H1 (cell line): ENCODE measurements around the gene ABCC4. TPM values are rescaled to one million over a fixed set of nuclear protein-coding genes. Genes with fewer than 3 reads are reported as not detected.

Experiments used
- CTCF ChIA-PET: fragments of 300-600 bp; sonication (Branson Sonifier 250); formaldehyde crosslinking; loops from one replicate; lab custom pipeline; 2021; ENCODE audit not compliant: partially characterized antibody; lab: Charles Lee
- POLR2A ChIA-PET: fragments of 300-600 bp; sonication (Branson Sonifier 250); formaldehyde crosslinking; loops from one replicate; lab custom pipeline; 2021; ENCODE audit warnings: inconsistent platforms; ENCODE audit not compliant: partially characterized antibody; lab: Charles Lee
- DNase-seq, 2 experiments: peaks; one replicate each; pipeline versions ENCODE4 v3.0.0 to v3.0.0-alpha.2; 2010 to 2022; ENCODE audit warnings: low spot score in 2 of 2, low read depth in 1 of 2, mixed read lengths in 1 of 2
- FAIRE-seq: peaks from 2 replicates; lab custom pipeline; 2011; peaks lifted over from hg19 to GRCh38; lab: Jason Lieb, UNC
- H2AFZ ChIP-seq: 2 replicates; pipeline ENCODE4 v1.8.1; 2012; ENCODE audit warnings: low read length, inconsistent platforms
- H2AK5ac ChIP-seq: 2 replicates; pipeline ENCODE4 v1.6.1; 2013; ENCODE audit warnings: low read depth, low read length
- H2BK120ac ChIP-seq: replicated peaks from 2 replicates; pipeline ENCODE3; 2013; ENCODE audit warnings: low read depth, low read length, inconsistent platforms
- H2BK12ac ChIP-seq: 2 replicates; pipeline ENCODE4 v1.6.1; 2013; ENCODE audit warnings: low read depth, low read length
- H2BK15ac ChIP-seq: 2 replicates; pipeline ENCODE4 v1.6.1; 2013; ENCODE audit warnings: low read length
- H2BK20ac ChIP-seq: 2 replicates; pipeline ENCODE4 v1.6.1; 2013; ENCODE audit warnings: low read length
- H2BK5ac ChIP-seq: 2 replicates; pipeline ENCODE4 v1.6.1; 2013; ENCODE audit warnings: low read depth, low read length
- H3K14ac ChIP-seq: 2 replicates; pipeline ENCODE4 v1.6.1; 2013; ENCODE audit warnings: inconsistent platforms; ENCODE audit not compliant: insufficient read length
- H3K18ac ChIP-seq: 2 replicates; pipeline ENCODE4 v1.6.1; 2013; ENCODE audit warnings: low read length; ENCODE audit errors: extremely low read depth
- H3K23ac ChIP-seq: 2 replicates; pipeline ENCODE4 v1.6.1; 2013; ENCODE audit warnings: inconsistent platforms; ENCODE audit not compliant: insufficient read length
- H3K23me2 ChIP-seq: 2 replicates; pipeline ENCODE4 v1.6.1; 2013; ENCODE audit warnings: low read depth, low read length
- H3K27ac ChIP-seq: 2 replicates; pipeline ENCODE4 v1.6.1; 2011; ENCODE audit warnings: low read depth, low read length, inconsistent platforms
- H3K27me3 ChIP-seq, 4 experiments: replicated peaks in 1 of 4; 1 replicate in 1 of 4; 2 replicates in 3 of 4; pipeline versions ENCODE4 v1.6.1 to v1.8.1; 2011 to 2013; ENCODE audit warnings: low read length in 3 of 4, mild to moderate bottlenecking in 3 of 4, inconsistent platforms in 2 of 4, mixed read lengths in 2 of 4, moderate library complexity in 1 of 4; ENCODE audit not compliant: control insufficient read depth in 3 of 4, insufficient read depth in 3 of 4; ENCODE audit errors: extremely low read depth in 1 of 4
- H3K36me3 ChIP-seq, 4 experiments: 2 replicates each; pipeline versions ENCODE4 v1.6.1 to v1.8.1; 2011 to 2013; ENCODE audit warnings: mild to moderate bottlenecking in 4 of 4, low read length in 3 of 4, moderate library complexity in 2 of 4, control low read depth in 1 of 4, inconsistent platforms in 1 of 4; ENCODE audit not compliant: insufficient read depth in 4 of 4, control insufficient read depth in 2 of 4
- H3K4ac ChIP-seq: replicated peaks from 2 replicates; pipeline ENCODE3; 2013; ENCODE audit warnings: low read length, low read depth, mixed read lengths, inconsistent platforms; ENCODE audit not compliant: insufficient read length
- H3K4me1 ChIP-seq, 4 experiments: replicated peaks in 1 of 4; 1 replicate in 1 of 4; 2 replicates in 3 of 4; pipeline versions ENCODE4 v1.6.1 to v1.8.1; 2011 to 2013; ENCODE audit warnings: low read length in 3 of 4, inconsistent platforms in 2 of 4, mixed read lengths in 1 of 4; ENCODE audit not compliant: insufficient read depth in 4 of 4, control insufficient read depth in 3 of 4
- H3K4me2 ChIP-seq, 2 experiments: 2 replicates each; pipeline versions ENCODE4 v1.6.1 to v1.8.1; 2011 to 2013; ENCODE audit warnings: low read depth in 2 of 2, low read length in 2 of 2, control low read depth in 1 of 2, inconsistent platforms in 1 of 2, mild to moderate bottlenecking in 1 of 2; ENCODE audit not compliant: insufficient read depth in 1 of 2
- H3K4me3 ChIP-seq, 4 experiments: fragments of 200-600, 300-600 bp in 1 of 4; sonication (generic), shearing (Covaris generic), sonication (Bioruptor Twin) in 1 of 4; 2 replicates each; pipeline versions ENCODE4 v1.5.1 to v1.8.1; 2011 to 2016; ENCODE audit warnings: low read length in 4 of 4, low read depth in 3 of 4, control low read depth in 2 of 4, inconsistent platforms in 2 of 4, mild to moderate bottlenecking in 2 of 4, mixed read lengths in 1 of 4, moderate library complexity in 1 of 4; ENCODE audit not compliant: insufficient read depth in 2 of 4; ENCODE audit errors: extremely low read depth in 1 of 4
- H3K56ac ChIP-seq: replicated peaks from 2 replicates; pipeline ENCODE3; 2013; ENCODE audit warnings: low read depth, mild to moderate bottlenecking, mixed read lengths, low read length, inconsistent platforms; ENCODE audit not compliant: insufficient read length
- H3K79me1 ChIP-seq: 2 replicates; pipeline ENCODE4 v1.6.1; 2013; ENCODE audit warnings: low read depth, low read length, control low read depth
- H3K79me2 ChIP-seq, 2 experiments: 2 replicates each; pipeline versions ENCODE4 v1.6.1 to v1.8.1; 2012 to 2013; ENCODE audit warnings: low read length in 2 of 2, mild to moderate bottlenecking in 2 of 2, inconsistent platforms in 1 of 2; ENCODE audit not compliant: insufficient read depth in 2 of 2, control insufficient read depth in 1 of 2
- H3K9ac ChIP-seq, 4 experiments: replicated peaks in 1 of 4; 1 replicate in 1 of 4; 2 replicates in 3 of 4; pipeline versions ENCODE4 v1.6.1 to v1.8.1; 2011 to 2013; ENCODE audit warnings: low read depth in 3 of 4, low read length in 3 of 4, control low read depth in 2 of 4, mild to moderate bottlenecking in 2 of 4, moderate library complexity in 2 of 4, inconsistent platforms in 1 of 4; ENCODE audit errors: extremely low read depth in 1 of 4
- H3K9me3 ChIP-seq, 2 experiments: 2 replicates each; pipeline versions ENCODE4 v1.6.1 to v1.8.1; 2012 to 2013; ENCODE audit warnings: mild to moderate bottlenecking in 2 of 2, moderate library complexity in 2 of 2, control low read depth in 1 of 2, inconsistent platforms in 1 of 2, low read depth in 1 of 2, low read length in 1 of 2, mixed read lengths in 1 of 2; ENCODE audit not compliant: insufficient read depth in 2 of 2
- H4K20me1 ChIP-seq, 2 experiments: replicated peaks in 1 of 2; 2 replicates each; pipeline versions ENCODE3 to v1.8.1; 2011 to 2013; ENCODE audit warnings: inconsistent platforms in 2 of 2, low read length in 2 of 2, mild to moderate bottlenecking in 1 of 2; ENCODE audit not compliant: insufficient read depth in 2 of 2, control insufficient read depth in 1 of 2
- H4K5ac ChIP-seq: 2 replicates; pipeline ENCODE4 v1.6.1; 2013; ENCODE audit warnings: low read length, low read depth, mixed read lengths, inconsistent platforms; ENCODE audit not compliant: insufficient read length
- H4K8ac ChIP-seq: 2 replicates; pipeline ENCODE4 v1.8.0; 2013; ENCODE audit warnings: mild to moderate bottlenecking, moderate library complexity, low read length, inconsistent platforms; ENCODE audit not compliant: insufficient read depth; ENCODE audit errors: extremely low read depth
- H4K91ac ChIP-seq: replicated peaks from 2 replicates; pipeline ENCODE3; 2013; ENCODE audit warnings: low read length, mixed read lengths, inconsistent platforms; ENCODE audit not compliant: insufficient read length
- CEBPB ChIP-seq: IDR thresholded peaks from 2 replicates; pipeline ENCODE4 v1.6.1; 2012; ENCODE audit warnings: low read depth, low read length
- EGR1 ChIP-seq: IDR thresholded peaks from 2 replicates; pipeline ENCODE4 v1.6.1; 2011; ENCODE audit warnings: low read depth, low read length, borderline replicate concordance
- FOSL1 ChIP-seq: IDR thresholded peaks from 2 replicates; pipeline ENCODE4 v1.6.1; 2011; ENCODE audit warnings: mild to moderate bottlenecking, low read depth, low read length, moderate library complexity; ENCODE audit not compliant: insufficient read depth
- GTF2F1 ChIP-seq: IDR thresholded peaks from 2 replicates; pipeline ENCODE4 v1.6.1; 2012; ENCODE audit warnings: low read depth, low read length, improper control_type of control experiment, borderline replicate concordance
- HDAC2 ChIP-seq, 2 experiments: fragments of 300-600 bp in 1 of 2; sonication (generic) in 1 of 2; IDR thresholded peaks; 2 replicates each; pipeline ENCODE4 v1.6.1; 2011 to 2012; ENCODE audit warnings: low read depth in 2 of 2, low read length in 2 of 2, mild to moderate bottlenecking in 2 of 2, moderate library complexity in 2 of 2, borderline replicate concordance in 1 of 2, inconsistent platforms in 1 of 2
- KDM1A ChIP-seq: fragments of 200-600, 300-600 bp; sonication (generic); IDR thresholded peaks from 2 replicates; pipeline ENCODE4 v1.7.1; 2016; ENCODE audit warnings: mild to moderate bottlenecking, low read length, borderline replicate concordance
- KDM4A ChIP-seq: IDR thresholded peaks from one replicate; pipeline ENCODE4 v1.7.1; 2012; ENCODE audit warnings: low read depth, mild to moderate bottlenecking, moderate library complexity, low read length, inconsistent platforms; ENCODE audit not compliant: severe bottlenecking
- SP2 ChIP-seq: IDR thresholded peaks from 2 replicates; pipeline ENCODE4 v1.6.1; 2012; ENCODE audit warnings: mild to moderate bottlenecking, low read length, inconsistent platforms
- WGBS, 2 experiments: shearing (Covaris generic) in 1 of 2; methylation state at CpG; one replicate each; pipeline versions ENCODE4 v1.1.6 to v1.1.7; 2013 to 2015; ENCODE audit warnings: low lambda C conversion rate in 2 of 2, mixed read lengths in 2 of 2, inconsistent platforms in 1 of 2, low coverage in 1 of 2, missing lambda C conversion rate in 1 of 2; ENCODE audit not compliant: insufficient replicate concordance in 2 of 2, insufficient coverage in 1 of 2, insufficient read length in 1 of 2; ENCODE audit errors: extremely low coverage in 1 of 2, missing lambda C conversion rate in 1 of 2; 5-methylcytosine and 5-hydroxymethylcytosine counted together
- polyA plus RNA-seq, 7 experiments: library from polyadenylated mRNA; depleted of rRNA in 3 of 7; stranded (reverse) in 5 of 7; unstranded in 2 of 7; fragments of >200 nt in 5 of 7; fragments of 200-250 nt in 2 of 7; gene quantifications; 1 replicate in 5 of 7; 2 replicates in 1 of 7; 4 replicates in 1 of 7; pipeline versions ENCODE4 v1.2.1 to v1.2.3, GENCODE V29; 2011 to 2013; ENCODE audit warnings: missing spikeins in 2 of 7, mixed read lengths in 2 of 7
- total RNA-seq: library from RNA; stranded (reverse); fragmentation: NEBNext Ultra II Directional; extraction: Animal tissue kit (Norgen Biotek cat#: 25700); gene quantifications from 2 replicates; pipeline ENCODE4 v1.2.1, GENCODE V29; 2021
- TF ChIP-seq, protein P1 (sequence below): IDR thresholded peaks from 2 replicates; pipeline ENCODE4 v1.6.1; 2012; ENCODE audit warnings: inconsistent platforms

Gene ABCC4
- total and polyA plus RNA-seq, 2 of the 8 experiments (the other 6 are each of a cell fraction or from before 2014, with no cell fraction given): 4.0 to 14.1 TPM

DNA sequence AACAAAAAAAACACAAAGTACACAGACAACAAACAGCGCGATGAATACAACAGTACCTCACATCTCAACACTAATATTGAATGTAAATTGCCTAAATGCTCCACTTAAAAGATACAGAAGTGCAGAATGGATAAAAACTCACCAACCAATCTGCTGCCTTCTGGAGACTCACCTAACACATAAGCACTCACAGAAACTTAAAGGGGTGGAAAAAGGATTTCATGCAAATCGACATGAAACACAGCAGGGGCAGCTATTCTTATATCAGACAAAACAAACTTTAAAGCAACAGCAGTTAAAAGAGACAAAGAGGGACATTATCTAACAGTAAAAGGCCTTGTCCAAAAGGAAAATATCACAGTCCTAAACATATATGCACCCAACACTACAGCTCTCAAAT lies 209.5 kb downstream of the ABCC4 start:
- H2AFZ ChIP-seq: no peak overlapping the region
- no peak overlapping the region for H2BK20ac ChIP-seq
- H3K79me1 ChIP-seq: no peaks in the 10 kb centered on the region
- no peak overlapping the region for H2BK120ac ChIP-seq
- 82% methylated on average over 3 of the region's 3 CpGs; no CpG with 5 or more reads in 1 of the 2 experiments for WGBS, 2 experiments
- H4K20me1 ChIP-seq: no peaks in the 10 kb centered on the region
- no peak overlapping the region for H3K4me3 ChIP-seq
- no peak overlapping the region for H4K5ac ChIP-seq
- ChIA-PET POLR2A (no interaction called here), CTCF (interaction anchor here (0.7 kb wide), 1 partner anchor 100 kb away, joined by 3 read pairs; no protein-coding TSS in a partner anchor)
- H4K91ac ChIP-seq: no peak overlapping the region
- H3K4me2 ChIP-seq: no peak overlapping the region
- no peaks in the 10 kb centered on the region for H3K23me2 ChIP-seq
- FAIRE-seq (no peak), DNase-seq (no peak)
- no peak overlapping the region for H2AK5ac ChIP-seq
- no peaks in the 10 kb centered on the region for H3K4me1 ChIP-seq
- H3K27me3 ChIP-seq: no peaks in the 10 kb centered on the region
- H3K36me3 ChIP-seq: no peaks in the 10 kb centered on the region
- H3K18ac ChIP-seq: no peak overlapping the region
- H3K56ac ChIP-seq: no peak overlapping the region
- H3K27ac ChIP-seq: no peak overlapping the region
- no peak overlapping the region for H2BK5ac ChIP-seq
- no peaks in the 10 kb centered on the region for H3K79me2 ChIP-seq
- no peak overlapping the region for H4K8ac ChIP-seq
- no peak overlapping the region for H2BK15ac ChIP-seq
- H3K14ac ChIP-seq: no peak overlapping the region
- H3K9me3 ChIP-seq: no peaks in the 10 kb centered on the region
- H3K23ac ChIP-seq: no peak overlapping the region
- H3K4ac ChIP-seq: no peak overlapping the region
- no peak overlapping the region for H3K9ac ChIP-seq
- H2BK12ac ChIP-seq: no peak overlapping the region
- TF ChIP-seq KDM1A (no peak), SP2 (no peak), CEBPB (no peak), EGR1 (no peak), GTF2F1 (no peak), FOSL1 (no peak), HDAC2 (IDR thresholded peaks at IDR 0.05; ENCODE audit: borderline replicate concordance in 1 of 2, low read depth in 2 of 2, low read length in 2 of 2) (no peak), KDM4A (no peak)
- TF ChIP-seq, protein P1, sequence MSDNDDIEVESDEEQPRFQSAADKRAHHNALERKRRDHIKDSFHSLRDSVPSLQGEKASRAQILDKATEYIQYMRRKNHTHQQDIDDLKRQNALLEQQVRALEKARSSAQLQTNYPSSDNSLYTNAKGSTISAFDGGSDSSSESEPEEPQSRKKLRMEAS: no peak
